UCSD-AML1 (cell line): ENCODE results near the gene HOXC10.

Experiments used
- DNase-seq: peaks from one replicate; lab custom pipeline; 2025; ENCODE audit not compliant: unreplicated experiment; lab: John Stamatoyannopoulos, UW

HOXC10 gene

GRCh38 chr12:53984901-53985691 lies at the start of gene HOXC10:
HOXC10 (plus strand) TSS chr12:53985146; CDS start chr12:53985260, 114 bp downstream.
- DNase-seq, result peak; percentile 84

GRCh38 chr12:53935383-53936341 lies 49.3 kb upstream of the HOXC10 start:
- no peak for DNase-seq

GRCh38 chr12:53937099-53937498 lies 47.8 kb upstream of the HOXC10 start:
- DNase-seq, result no peak

GRCh38 chr12:53937596-53938325 lies 47.2 kb upstream of the HOXC10 start:
- DNase-seq, result no peak

GRCh38 chr12:53938326-53939140 lies 46.4 kb upstream of the HOXC10 start, which contains the start of gene HOXC13:
HOXC13 (plus strand) TSS chr12:53938831; CDS start chr12:53938907, 76 bp downstream.
- DNase-seq, result no peak

- no peak for DNase-seq
Observed at GRCh38 chr12:53939141-53940108, 45.5 kb upstream of the HOXC10 start.

- no peak for DNase-seq
Observed at GRCh38 chr12:53940443-53941014, 44.4 kb upstream of the HOXC10 start.

GRCh38 chr12:53941187-53941586 lies 43.8 kb upstream of the HOXC10 start:
- DNase-seq, result no peak

GRCh38 chr12:53941750-53942149 lies 43.2 kb upstream of the HOXC10 start:
- no peak for DNase-seq

GRCh38 chr12:53942467-53942997 lies 42.4 kb upstream of the HOXC10 start:
- DNase-seq, result no peak

- no peak for DNase-seq
Observed at GRCh38 chr12:53944209-53944608, 40.7 kb upstream of the HOXC10 start.

GRCh38 chr12:53944907-53945847 lies 39.8 kb upstream of the HOXC10 start:
- DNase-seq, result no peak

GRCh38 chr12:53947743-53948142 lies 37.2 kb upstream of the HOXC10 start:
- DNase-seq, result no peak

- DNase-seq, result no peak
Observed at GRCh38 chr12:53948650-53949593, 36.0 kb upstream of the HOXC10 start.

GRCh38 chr12:53949631-53950436 lies 35.1 kb upstream of the HOXC10 start:
- DNase-seq, result no peak

GRCh38 chr12:53950437-53950773 lies 34.5 kb upstream of the HOXC10 start:
- DNase-seq, result no peak
